ENCODE measurements around the gene CEP63.

CEP63 gene

GRCh38 chr3:134471521-134472193 is 14.2 kb upstream of the CEP63 start:
- no peak for DNase-seq

- no peak for DNase-seq
Observed at GRCh38 chr3:134472831-134473230, 13.0 kb upstream of the CEP63 start.

GRCh38 chr3:134473868-134474546 is 11.8 kb upstream of the CEP63 start:
- peak; percentile 54 to 67 for DNase-seq

- no peak for DNase-seq
Observed at GRCh38 chr3:134474956-134475355, 10.9 kb upstream of the CEP63 start.

GRCh38 chr3:134476306-134476705 is 9.6 kb upstream of the CEP63 start:
- no peak for DNase-seq

- no peak for DNase-seq
Observed at GRCh38 chr3:134477002-134477401, 8.9 kb upstream of the CEP63 start.

GRCh38 chr3:134477938-134478337 is 7.9 kb upstream of the CEP63 start:
- DNase-seq, result no peak

- DNase-seq, result no peak
Observed at GRCh38 chr3:134480546-134480945, 5.3 kb upstream of the CEP63 start.

GRCh38 chr3:134481166-134481565 is 4.7 kb upstream of the CEP63 start:
- no peak for DNase-seq

- no peak for DNase-seq
Observed at GRCh38 chr3:134482622-134483021, 3.2 kb upstream of the CEP63 start.

GRCh38 chr3:134483195-134483900 is 2.5 kb upstream of the CEP63 start:
- DNase-seq, result no peak

- DNase-seq, result peak in 1 of 2 experiments; percentile 85
Observed at GRCh38 chr3:134485075-134485717, 661 bp upstream of the CEP63 start.

GRCh38 chr3:134486577-134487041 is 752 bp downstream of the CEP63 start:
- DNase-seq, result no peak

- no peak for DNase-seq
Observed at GRCh38 chr3:134487406-134487805, 1.5 kb downstream of the CEP63 start.

- DNase-seq, result no peak
Observed at GRCh38 chr3:134494495-134494894, 8.6 kb downstream of the CEP63 start.

GRCh38 chr3:134495980-134496379 is 10.1 kb downstream of the CEP63 start:
- DNase-seq, result no peak

- no peak for DNase-seq
Observed at GRCh38 chr3:134496471-134497071, 10.7 kb downstream of the CEP63 start.

- no peak for DNase-seq
Observed at GRCh38 chr3:134503266-134503665, 17.4 kb downstream of the CEP63 start.

GRCh38 chr3:134504132-134504531 is 18.3 kb downstream of the CEP63 start:
- DNase-seq, result no peak

GRCh38 chr3:134505485-134505884 is 19.6 kb downstream of the CEP63 start:
- no peak for DNase-seq

- no peak for DNase-seq
Observed at GRCh38 chr3:134511500-134511899, 25.6 kb downstream of the CEP63 start.

- no peak for DNase-seq
Observed at GRCh38 chr3:134516905-134517304, 31.0 kb downstream of the CEP63 start.

GRCh38 chr3:134517791-134518190 is 31.9 kb downstream of the CEP63 start:
- no peak for DNase-seq
